Measurements from ENCODE around the gene ARHGEF10L.

ARHGEF10L gene

DNA sequence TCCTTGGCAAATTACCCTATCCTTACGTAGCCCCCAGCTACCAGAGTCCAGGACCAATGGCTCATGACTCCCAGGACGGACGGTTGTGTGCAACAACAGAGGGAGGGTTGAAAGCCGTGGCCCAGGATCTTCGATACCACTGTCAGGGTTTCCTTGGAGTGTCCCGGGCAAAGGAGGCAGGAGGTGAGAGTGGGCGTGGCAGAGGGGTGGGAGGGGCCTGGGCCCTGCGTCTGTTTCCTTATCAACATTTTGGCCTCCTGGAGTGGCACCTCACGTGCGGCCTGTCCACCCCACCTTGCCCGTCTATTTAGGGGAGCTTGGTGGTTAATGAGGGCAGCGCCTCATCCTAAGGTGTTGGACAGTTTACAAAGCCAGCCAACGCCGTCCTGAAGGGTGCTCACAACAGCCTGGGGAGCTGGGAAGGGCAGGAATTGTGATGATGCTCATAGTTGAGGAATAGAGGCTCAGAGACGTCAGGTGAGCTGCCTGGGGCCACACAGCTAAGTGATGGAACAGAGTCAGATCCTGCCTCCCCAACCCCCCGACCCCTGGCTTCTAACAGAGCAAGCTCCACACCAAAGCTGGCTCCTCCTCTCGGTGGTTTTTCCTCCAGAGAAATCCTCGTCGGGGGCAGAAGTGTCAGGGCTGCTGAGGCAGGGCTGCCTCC, 17.4 kb upstream of the ARHGEF10L start:
- DNase-seq, result no peak

DNA sequence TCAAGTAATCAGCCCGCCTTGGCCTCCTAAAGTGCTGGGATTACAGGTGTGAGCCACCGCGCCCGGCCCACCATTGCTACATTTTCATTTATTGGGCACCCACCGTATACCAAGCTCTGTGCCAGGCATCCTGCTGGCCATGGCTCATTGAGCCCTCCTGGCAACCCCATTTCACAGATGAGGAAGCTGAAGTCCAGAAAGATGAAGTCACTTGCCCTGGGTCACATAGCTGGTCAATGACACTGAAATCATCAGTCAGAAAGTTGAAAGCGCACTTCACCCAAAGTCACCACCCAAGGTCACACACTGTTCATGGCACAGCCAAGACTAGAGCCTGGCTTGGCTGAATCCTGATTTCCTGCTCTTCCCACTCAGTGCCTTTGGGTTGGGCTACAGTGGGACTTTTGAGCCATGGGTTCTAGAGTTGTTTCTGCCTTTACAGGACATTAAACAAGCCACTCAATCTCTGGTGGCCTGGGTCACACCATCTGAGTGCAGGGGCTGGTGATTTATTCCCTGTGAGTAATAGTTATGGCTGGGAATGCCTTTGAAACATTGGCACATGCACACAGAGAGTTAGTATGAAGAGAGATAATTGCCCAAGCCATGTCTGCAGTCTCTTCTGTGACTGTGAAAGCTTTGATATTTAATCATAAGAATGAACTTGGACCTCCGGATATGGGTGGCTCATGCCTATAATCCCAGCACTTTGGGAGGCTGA, 16.0 kb upstream of the ARHGEF10L start:
- DNase-seq, result no peak

DNA sequence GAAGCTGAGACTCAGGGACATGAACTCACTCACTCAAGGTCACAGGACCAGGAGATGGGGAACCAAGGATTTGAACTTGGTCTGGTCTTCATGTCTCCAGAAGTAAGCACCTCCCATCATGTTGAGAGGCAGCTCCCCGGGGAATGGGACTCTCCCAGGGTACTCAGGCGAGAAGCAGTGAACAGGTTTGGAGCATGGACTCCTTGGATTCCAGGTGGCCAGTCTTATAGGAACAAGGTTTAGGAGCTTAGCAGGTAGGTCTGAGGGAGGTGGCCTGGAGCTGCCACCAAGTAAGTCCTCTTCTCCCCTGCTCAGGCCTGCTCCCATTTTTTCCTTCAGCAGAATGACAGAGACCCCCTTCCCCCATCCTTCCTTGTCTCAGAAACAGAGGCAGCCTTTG, 14.9 kb upstream of the ARHGEF10L start:
- DNase-seq, result no peak

DNA sequence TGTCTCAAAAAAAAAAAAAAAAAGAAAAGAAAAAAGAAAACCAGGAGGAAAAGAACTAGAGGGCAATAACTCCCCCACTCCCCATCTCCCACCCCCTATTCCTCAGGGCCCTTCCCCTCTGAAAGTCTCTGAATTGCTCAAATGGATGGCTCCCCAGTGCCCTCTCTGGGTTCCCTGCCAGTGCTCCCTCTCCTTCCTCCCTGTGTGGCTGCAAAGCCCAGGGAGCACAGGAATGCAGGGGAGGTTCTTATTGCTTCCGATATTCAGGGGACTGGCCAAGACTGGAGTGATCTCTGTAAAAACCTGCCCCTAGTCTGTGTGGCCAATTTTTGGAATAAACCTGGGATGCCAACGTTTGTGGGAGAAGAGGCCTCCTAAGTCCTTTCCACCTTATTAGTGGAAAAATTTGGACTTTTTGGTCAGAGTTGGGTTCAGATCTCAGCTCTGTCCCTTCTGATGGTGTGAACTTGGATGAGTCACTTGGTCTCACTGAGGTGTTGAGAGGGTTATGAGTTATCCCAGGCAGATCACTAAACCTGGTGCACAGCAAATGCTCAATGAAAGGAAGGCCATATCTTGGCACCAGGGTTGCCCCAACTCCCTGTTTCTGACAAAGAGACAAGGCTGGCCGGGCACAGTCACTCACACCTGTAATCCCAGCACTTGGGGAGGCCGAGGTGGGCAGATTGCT, 13.4 kb upstream of the ARHGEF10L start:
- no peak for DNase-seq

DNA sequence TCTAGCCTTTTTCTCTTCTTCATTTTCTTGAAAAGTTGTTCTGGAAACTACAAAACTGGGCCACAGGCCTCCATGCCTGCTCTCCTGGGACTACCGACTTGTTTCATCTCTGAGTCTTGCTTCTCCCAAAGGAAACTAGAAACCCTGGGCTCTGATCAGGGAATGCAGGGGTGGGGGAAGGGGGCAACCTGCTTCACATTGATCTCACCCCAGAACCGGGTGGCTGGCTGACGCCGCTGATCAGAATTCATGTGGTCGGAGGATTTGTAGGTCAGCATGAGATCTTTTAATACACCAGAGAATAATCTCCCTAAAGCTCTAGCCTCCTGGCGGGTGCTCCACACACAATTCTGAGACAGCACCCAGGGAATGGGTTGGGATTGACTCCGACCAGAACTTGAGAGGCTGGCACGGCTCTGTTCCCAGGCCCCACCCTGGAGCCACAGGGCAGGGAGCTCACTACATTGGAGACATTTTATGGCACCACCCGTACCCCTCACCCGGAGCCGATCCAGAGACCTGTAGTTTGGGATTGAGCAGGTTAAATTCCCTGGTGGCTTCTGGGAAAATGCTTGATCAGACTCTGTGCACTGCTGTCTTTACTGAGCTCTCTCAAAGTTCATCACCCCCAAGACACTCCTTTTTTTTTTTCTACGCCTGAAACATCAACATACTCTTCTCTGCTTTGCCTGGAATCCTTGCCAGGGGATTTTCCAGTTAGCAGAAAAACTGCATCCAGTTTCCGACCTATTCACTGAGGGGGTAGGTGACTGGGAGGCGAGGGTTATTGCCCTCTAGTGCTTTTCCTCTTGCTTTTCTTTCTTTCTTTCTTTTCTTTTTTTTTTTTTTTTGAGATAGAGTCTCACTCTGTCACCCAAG, 12.2 kb upstream of the ARHGEF10L start:
- no peak for DNase-seq

DNA sequence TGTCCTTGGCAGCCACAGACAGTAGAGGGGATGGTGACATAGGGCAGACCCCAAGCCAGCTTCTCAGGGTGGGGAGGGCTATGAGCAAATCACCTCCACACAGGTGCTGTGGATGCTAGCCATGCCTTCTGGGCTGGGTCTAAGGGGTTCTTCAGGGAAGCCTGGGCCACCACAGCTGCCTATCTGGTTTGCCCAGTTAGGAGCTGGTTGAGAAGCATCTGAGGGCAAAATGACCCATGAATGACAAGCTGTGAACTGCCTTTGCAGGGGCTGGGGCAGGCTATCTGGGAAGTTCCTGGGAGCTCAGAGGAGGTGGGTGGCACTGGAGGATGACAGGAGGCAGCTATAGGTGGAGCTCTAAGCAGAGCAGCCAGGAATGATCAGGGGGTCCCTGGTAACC, 10.1 kb upstream of the ARHGEF10L start:
- no peak for DNase-seq

DNA sequence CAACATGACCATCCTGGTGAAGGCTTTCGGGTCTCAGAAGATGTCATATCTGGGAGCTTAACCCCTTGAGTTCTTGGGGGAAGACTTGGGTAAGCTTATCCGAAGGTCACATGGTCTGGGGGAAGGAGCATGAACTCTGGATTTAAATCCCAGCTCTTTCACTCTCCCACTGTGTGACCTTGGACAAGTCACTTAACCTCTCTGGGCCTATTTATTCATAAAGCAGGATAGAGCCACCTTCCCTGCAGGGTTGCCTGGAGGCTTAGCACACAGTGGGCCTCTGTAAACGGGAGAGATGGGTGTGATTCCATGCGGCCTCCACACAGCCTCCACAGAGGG, 8.2 kb upstream of the ARHGEF10L start:
- DNase-seq, result no peak

DNA sequence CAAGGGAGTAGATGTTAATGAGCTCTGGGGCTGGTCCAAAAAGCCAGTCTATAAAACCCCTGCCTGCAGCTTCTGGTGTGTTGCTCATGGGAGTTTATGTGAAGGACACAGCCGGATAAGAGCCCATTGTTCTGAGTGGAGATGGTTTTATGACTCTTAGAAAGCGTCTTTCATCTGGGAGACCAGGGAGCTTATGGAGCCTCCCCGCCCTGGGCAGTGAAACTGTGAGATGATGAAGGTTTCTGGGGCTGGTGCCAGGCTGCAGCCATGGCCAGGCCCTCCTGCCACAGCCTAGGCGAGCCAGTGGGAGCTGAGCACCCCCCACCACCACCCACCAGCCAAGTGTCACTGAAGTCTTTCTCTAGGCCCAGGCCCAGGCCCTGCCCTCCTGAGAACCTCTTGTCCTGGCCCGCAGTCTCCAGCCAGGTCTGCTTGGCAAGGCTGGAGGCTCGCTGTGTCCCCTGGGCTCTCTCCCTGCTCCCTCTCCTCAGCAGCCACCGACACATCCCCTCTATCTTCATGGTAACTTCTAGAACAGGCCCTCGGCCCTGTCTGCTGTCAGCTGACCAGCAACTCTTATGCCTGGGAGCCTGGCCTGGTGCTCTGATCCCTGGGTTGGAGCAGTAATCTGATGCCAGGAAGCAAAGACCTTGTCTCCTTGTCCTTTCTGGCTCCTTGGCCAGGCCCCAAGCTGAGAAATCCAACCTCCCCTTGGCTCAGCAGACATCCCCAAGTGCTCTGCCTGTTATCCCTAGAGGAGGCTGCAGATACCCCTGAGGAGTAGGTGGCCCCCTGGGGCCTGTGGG, 7.6 kb upstream of the ARHGEF10L start:
- no peak for DNase-seq

DNA sequence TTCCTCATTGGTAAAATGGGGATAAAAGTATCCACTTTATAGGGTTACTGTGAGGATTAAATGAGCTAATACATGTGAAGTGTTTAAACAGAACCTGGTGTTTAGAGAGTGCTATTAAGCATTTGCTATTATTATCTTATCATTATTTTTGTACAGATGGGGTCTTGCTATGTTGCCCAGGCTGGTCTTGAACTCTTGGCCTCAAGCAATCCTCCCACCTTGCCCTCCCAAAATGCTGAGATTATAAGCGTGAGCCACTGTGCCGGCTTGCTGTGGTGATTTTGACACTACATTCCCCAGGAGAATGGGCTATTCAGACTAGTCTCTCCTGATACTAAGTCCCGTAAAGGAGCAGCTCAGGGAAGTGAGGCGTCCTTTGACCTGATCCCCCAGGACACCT, 6.3 kb upstream of the ARHGEF10L start:
- DNase-seq, result no peak

DNA sequence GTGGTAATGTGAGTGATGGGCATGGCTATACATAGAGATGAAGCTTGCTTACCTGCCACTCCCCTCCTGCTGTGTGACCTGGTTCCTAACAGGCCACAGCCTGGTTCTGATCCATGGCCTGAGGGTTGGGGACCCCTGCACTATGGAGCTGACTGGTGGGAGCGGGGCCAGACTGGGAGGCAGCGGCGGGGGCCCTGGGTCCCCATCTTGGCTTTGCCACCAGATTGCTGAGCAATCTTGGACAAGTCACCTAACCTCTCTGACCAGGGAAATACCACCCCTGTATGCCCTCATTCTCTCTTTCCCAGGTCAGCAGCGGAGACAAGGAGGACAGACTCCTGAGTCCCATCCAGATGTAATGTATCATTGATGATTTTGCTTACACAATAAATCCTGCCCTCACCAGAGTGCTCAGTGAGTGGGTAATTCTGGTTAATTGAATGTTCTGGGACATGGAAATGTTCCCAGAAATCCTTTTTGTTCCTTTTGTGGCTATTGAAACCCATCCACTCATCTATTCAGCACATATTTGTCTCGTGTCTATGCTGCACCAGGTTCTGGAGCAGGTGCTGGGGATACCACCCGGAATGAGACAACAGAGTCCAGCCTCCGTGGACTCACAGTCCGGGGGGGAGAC, 4.1 kb upstream of the ARHGEF10L start:
- DNase-seq, result no peak

DNA sequence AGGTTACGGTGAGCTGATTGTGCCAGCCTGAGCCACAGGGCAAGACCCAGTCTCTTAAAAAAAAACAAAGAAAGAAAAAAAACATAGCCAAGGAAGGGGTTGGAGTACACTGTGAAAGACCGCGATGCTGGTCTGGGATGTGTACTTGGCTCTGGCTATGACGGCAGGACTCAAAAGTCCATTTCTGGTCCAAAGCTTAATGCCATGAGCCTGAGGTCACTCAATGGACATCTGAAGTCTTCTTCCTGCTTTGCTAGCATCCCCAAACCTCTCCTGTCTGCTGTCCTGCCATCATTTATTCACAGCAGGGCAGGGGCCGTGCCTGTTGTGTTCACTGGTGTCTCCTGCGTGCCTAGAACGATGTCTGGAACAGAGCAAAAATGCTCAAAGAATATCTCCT, 1.5 kb upstream of the ARHGEF10L start:
- no peak for DNase-seq

DNA sequence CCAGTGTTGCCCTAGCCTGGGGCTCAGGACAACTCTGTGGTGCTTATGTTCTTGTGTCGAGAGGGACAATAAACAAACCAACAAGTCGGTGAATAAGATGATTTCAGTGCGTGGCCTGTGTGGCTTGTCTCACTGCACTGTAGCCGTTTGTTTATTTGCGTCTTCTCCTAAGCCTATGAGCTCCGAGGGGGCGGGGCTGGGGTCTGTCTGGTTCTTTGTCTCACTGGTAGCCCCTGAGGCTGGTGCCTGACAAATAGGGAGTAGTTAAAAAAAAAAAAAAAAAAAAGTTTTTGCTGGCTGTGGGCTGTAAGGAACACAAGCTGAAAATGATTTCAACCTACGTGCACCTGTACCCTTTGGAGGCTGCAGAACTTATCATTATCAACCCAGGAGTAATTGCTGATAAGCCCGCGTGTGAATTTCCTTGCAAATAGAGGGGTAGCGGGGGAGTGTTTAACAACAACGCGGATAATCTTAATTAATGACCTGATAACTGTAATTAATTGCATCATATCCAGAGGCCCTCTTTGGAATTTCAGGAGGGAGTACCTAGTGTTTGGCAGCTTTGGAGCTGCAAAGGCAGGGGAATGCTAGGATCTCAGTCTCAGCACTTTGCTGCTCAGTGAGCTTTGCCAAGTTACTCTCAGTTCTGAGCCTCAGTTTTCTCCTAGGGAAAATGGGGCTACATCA, 925 bp upstream of the ARHGEF10L start:
- no peak for DNase-seq

DNA sequence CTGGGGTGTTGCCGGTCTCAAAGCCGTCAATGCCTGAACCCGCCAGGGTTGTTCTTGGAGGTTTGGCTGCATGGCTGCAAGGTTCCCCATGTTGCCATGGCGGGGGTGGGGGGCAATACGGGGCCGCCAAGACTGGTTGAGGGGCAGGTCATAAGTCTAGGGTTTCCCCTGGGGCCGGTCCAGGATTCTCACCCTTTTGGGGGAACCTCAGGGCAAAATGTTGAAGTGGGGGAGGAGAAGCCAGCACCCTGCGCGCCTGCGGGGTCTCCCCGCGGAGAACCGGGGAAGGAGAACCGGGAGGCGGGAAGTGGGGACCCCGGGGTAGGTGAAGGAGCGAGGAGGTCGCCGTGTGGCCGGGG, 401 bp upstream of the ARHGEF10L start:
- no peak for DNase-seq

DNA sequence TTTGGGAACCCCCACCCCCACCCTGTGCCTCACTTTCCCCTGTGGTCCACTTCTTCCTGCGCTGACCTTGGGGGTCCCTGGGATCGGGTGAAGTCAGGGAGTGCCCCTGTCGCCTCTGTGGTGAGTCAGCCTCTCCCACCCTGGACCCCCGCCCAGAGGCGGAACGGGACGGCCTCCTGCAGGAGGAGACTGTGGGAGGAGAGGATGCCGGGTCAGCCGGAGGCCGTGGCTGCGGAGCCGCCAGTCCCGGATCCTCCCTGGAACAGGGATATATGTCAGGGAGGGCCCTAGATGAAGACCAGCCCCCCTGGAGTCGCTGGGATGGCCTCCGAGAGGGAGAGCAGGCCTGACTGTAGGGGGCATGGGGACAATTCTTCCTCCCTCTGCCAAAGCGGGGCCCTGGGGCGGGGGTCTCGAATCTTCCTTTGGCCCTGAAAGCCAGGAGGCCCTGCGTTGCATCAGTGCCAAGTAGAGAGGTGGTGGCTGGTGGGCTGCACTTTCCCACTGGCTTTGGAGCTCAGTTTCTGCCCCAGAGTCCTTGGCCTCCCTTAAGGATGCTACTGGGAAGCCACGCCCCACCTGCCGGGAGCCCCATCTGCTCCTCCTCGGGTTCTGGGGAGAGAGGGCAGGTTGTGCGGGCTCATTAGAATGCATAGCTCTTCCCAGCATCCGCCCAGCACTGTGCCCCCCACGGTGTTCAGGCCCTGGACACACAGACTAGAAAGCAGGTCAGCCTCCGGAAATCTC, 930 bp downstream of the ARHGEF10L start:
- DNase-seq, result no peak

DNA sequence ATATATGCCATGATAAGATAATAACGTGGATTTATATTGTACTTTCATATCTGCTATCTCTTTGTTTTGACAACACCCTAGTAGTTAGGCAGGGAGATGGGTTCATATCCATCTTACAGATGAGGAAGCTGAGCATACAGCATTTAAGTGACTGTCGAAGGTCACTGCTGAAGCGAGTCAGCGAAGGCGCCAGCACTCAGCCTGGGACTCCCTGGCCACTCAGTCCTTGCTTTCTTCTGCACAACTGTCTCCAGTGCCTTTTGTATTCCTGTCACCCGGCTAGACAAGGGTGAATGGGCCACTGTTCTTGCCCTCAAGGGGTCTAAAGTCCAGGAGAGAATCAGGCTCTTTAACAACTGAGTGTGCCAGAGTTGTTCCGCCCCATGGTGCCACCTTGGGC, 3.1 kb downstream of the ARHGEF10L start:
- DNase-seq, result no peak

DNA sequence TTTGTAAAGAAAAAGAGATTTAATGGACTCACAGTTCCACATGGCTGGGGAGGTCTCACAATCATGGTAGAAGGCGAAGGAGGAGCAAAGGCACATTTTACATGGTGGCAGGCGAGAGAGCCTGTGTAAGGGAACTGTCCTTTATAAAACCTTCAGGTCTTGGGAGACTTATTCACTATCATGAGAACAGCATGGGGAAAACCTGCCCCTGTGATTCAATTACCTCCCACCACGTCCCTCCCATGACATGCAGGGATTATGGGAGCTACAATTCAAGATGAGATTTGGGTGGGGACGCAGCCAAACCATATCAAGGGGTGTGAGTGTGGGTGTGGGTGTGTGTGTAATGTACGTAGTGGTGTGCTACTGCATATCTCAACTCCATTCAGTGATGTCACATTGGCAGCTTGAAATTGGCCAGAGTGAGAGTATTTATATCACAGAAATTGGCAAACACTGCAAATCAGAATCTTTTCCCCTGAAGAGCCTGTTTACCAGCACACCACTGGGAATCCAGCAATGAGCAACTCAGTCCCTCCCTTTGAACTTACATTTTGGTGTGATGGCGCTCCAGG, 5.4 kb downstream of the ARHGEF10L start:
- no peak for DNase-seq

DNA sequence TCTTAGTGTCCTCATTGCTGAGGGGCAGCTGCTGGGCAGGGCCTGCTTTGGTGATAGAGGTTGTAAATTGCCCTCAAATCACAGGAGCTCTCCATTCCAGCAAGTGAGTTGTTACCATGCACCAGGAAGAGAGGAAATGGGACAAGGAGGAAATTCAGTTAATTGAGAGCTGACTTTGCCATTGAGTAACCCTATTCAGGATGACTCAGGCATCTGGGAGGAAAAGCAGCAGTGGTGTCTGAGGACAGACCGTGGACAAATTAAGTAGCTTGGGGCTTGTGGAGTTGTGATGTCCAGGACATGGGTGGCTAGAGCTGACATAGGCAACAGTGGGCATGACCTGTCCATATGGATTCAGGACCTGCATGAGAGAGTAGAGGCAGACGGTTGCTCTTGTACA, 5.9 kb downstream of the ARHGEF10L start:
- no peak for DNase-seq

DNA sequence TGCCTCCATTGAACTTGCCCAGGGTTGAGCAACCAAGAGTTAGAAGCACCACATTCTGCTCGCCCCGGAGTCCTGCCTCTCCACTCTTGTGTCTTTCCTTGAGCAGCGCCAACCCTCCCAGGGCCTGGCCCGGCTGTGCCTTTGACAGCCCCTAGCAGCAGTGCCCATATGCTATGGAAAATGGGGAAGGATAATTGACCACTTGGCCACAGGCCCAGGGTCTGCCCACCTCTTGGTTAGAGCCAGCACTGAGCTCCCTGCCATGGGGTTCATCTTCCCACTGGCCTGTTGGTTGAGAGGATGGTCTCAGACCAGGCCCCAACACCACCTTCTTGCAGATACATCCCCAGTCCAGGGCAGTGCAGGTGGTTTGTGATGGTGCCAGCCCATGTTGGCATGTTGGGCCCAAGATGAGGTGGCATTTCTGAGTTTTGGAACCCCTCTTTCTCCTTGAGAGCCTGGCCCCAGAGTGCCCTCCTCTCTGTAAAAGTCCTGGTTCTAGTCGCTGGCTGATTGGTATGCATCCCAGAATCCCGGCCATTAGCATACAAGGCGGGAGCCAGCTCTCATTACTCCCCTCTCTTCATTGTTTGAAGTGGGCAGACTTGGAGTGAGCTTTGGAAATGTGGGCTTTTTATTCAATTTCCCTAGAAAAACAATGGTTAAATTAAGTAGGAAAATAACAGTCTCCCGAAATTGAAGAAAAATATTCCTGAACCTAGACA, 7.6 kb downstream of the ARHGEF10L start:
- no peak for DNase-seq

DNA sequence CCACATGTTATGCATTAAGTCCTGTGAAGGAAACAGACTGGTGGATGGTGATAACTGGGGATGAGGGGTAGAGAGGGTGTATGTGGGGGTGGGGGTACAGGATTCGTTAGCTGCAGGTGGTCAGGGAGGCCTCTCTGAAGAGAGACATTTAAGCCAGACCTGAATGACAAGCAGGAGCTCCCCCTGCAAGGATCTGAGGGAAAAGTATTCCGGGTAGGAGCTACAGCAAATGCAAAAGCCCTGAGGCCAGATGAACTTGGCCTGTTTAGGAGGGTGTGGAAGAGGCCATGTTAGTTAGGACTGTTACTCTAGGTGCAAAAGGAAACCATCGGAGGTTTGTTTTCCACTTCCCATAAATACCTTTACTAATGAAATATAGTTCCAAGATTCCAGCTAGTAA, 9.9 kb downstream of the ARHGEF10L start:
- no peak for DNase-seq
